SK-N-DZ (cell line): Measurements from ENCODE around the gene TM4SF4.

ENCODE experiments used
- DNase-seq: peaks from one replicate; pipeline ENCODE4 v3.0.0-alpha.2; 2015; ENCODE audit warnings: low spot score

TM4SF4 gene

GRCh38 chr3:149511040-149511626 is 36.6 kb downstream of the TM4SF4 start:
- no peak for DNase-seq

- DNase-seq: peak; percentile 69
Measured at GRCh38 chr3:149512073-149512782, 37.7 kb downstream of the TM4SF4 start.

- DNase-seq: no peak
Measured at GRCh38 chr3:149514471-149514870, 40.0 kb downstream of the TM4SF4 start.

GRCh38 chr3:149515249-149515648 is 40.8 kb downstream of the TM4SF4 start:
- DNase-seq: no peak

- DNase-seq: no peak
Measured at GRCh38 chr3:149516920-149517319, 42.4 kb downstream of the TM4SF4 start.

GRCh38 chr3:149519912-149520311 is 45.4 kb downstream of the TM4SF4 start:
- DNase-seq: no peak

- DNase-seq: no peak
Measured at GRCh38 chr3:149523512-149524299, 49.2 kb downstream of the TM4SF4 start.

GRCh38 chr3:149527531-149528339 is 53.2 kb downstream of the TM4SF4 start:
- no peak for DNase-seq

- no peak for DNase-seq
Measured at GRCh38 chr3:149528340-149528650, 53.8 kb downstream of the TM4SF4 start.

GRCh38 chr3:149529099-149529498 is 54.6 kb downstream of the TM4SF4 start:
- no peak for DNase-seq

GRCh38 chr3:149532489-149533180 is 58.1 kb downstream of the TM4SF4 start:
- DNase-seq: no peak

GRCh38 chr3:149534082-149534481 is 59.6 kb downstream of the TM4SF4 start:
- DNase-seq: no peak

- DNase-seq: no peak
Measured at GRCh38 chr3:149534671-149535332, 60.3 kb downstream of the TM4SF4 start.

GRCh38 chr3:149535333-149535685 is 60.8 kb downstream of the TM4SF4 start:
- DNase-seq: no peak

GRCh38 chr3:149536429-149536828 is 61.9 kb downstream of the TM4SF4 start:
- peak; percentile 39 for DNase-seq

GRCh38 chr3:149538371-149538770 is 63.9 kb downstream of the TM4SF4 start:
- no peak for DNase-seq

GRCh38 chr3:149541091-149541491 is 66.6 kb downstream of the TM4SF4 start:
- no peak for DNase-seq

GRCh38 chr3:149542375-149543312 is 68.1 kb downstream of the TM4SF4 start:
- no peak for DNase-seq

GRCh38 chr3:149545049-149545448 is 70.6 kb downstream of the TM4SF4 start:
- no peak for DNase-seq

GRCh38 chr3:149547413-149547812 is 72.9 kb downstream of the TM4SF4 start:
- no peak for DNase-seq
